Embryonic facial prominence (tissue), 1 donor: ENCODE measurements around the gene AK2.

Source experiments
- DNase-seq: peaks from one replicate; pipeline ENCODE4 v3.0.0-alpha.2; 2016; ENCODE audit errors: extremely low spot score

AK2 gene

GRCh38 chr1:33022650-33023200 is 14.0 kb downstream of the AK2 start:
- no peak for DNase-seq

GRCh38 chr1:33021567-33022431 is 14.9 kb downstream of the AK2 start:
- DNase-seq: no peak

- DNase-seq: no peak
Observed at GRCh38 chr1:33018112-33018511, 18.6 kb downstream of the AK2 start.

GRCh38 chr1:33017175-33017574 is 19.5 kb downstream of the AK2 start:
- DNase-seq: no peak

DNA sequence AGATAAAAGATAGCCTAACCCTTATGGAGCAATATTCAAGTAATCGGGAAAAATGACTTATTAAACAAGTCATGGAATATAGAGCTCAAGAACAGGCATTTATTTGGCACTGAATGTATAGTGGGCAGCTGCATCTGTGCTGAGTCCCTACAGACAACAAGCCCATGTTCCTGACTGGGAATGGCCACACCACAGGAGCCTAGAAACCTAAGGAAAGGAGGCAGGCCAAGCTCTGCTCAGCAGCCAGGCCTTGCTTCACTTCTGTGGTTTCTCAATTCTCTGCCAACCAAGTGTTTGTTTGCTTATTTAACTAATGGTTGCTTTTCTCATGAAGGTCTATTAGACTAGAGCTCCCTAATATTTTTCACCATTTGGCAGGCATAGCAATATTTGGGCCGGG is 21.5 kb downstream of the AK2 start:
- DNase-seq: no peak

GRCh38 chr1:33014464-33015163 is 22.1 kb downstream of the AK2 start:
- DNase-seq: no peak

GRCh38 chr1:33013791-33014190 is 22.9 kb downstream of the AK2 start:
- no peak for DNase-seq

GRCh38 chr1:33012165-33012564 is 24.5 kb downstream of the AK2 start:
- no peak for DNase-seq

DNA sequence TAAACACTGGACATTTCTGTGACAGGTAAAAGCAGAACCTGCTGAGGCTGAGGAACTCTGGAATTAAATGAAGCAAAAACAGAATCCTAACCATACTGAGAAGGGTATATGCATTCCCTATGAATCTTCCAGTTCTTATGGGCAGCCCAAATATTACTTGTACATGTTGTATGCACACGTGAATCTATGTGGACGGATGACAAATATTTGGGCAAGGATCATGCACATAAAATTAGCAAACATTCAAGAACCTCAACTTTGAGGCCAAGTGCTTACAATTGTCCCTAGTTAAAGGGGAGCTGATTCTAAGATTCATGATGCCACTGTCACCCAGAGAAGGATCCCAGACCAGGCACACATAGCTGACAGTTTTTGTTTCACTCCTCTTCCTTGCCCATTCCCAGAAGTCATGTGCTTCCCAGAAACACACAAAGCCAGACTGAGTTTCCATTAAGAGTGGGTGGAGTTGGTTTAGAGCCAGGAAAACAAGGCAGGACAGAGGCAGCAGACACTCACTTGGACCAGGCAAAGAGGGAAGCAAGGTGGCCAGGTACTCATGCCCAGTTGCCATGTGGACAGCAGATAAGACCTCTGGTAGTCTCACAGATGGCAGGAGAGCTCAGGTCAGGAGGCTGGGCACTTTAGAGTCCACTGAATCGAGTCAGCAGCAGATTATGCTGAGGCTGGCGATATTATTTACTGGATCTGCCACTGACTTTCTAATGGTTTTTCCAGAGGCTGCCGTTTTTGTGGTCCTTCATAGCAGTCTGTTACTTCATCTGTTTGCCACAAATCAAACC is 25.6 kb downstream of the AK2 start:
- DNase-seq: no peak

DNA sequence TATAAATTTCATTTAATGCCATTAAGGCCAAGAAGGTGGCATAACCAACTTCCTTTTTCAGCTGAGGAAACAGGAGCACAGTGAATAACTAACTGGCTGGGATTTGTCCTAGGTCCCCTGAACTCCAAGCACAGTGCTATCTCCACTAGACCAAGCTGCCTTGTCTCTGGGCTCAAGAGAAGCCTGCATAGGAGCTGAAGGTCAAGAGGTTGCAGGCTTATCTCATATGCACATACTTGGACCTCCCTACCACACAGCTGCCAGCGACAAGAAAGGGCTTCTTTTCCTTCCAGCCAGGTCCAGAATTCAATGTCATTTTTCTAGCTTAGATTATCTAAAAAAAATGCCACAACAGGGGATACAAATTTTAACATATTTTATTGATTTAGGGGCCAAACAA is 27.1 kb downstream of the AK2 start:
- DNase-seq: no peak

DNA sequence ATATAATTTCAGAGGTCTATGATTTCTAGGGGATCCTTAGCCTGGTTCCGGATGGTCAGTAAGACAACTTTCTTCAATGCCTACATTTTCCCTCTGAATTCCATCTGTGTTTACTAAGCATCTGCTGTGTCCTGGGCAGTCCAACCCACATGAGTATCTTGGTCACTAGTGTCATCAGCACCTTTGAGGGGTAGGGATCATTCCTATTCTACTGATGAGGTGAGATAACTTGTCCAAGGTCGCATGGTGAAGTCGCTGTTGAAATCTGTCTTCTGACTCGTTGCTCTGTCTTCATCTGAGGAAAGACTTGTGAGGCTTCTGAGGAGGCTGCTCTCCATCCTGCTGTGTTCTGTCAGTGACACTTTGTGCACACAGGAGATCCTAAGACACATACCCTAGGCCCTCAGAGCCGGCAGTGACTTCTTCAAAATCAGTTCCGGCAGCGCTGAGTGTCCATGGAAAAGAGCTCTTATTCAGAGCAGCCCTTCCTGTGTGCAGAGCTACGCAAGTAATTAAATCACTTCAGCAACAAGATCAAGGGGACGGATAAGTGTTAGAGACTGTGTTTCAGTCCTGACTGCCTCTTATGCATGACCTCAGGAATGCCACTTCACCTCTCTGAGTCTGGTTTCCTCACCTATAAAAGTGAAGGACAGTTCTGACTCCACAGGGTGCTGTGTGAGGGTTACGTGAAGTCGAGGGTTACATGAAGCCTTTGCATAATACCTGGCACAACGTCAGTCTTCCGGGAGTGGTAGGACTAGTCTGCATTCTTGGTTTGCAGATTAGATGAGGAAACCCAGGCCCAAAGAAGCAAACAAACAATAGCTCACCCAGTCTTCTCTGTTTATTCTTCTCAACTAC is 28.4 kb downstream of the AK2 start:
- DNase-seq: no peak

GRCh38 chr1:33007190-33008050 is 29.3 kb downstream of the AK2 start:
- no peak for DNase-seq

DNA sequence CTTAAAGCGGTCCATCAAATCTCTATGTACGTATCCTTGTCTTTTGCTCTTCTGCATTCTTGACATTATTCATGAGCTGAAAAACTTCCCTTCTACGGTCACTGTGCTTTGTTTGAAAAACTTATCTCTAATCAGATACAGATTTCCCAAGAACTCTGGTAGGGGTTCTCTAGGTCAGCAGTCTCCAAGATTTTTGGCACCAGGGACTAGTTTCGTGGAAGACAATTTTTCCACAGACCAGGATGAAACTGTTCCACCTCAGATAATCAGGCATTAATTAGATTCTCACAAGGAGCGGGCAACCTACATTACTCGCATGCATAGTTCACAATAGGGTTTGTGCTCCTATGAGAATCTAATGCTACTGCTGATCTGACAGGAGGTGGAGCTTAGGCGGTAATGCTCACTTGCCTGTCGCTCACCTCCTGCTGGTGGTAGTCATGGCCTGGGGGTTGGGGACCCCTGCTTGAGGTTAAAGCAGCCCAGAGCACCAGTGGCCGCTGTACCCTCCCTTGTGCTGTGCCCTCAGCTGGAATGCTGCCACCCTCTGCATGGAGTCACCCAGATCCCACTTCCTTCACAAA is 30.8 kb downstream of the AK2 start:
- DNase-seq: no peak

- DNase-seq: no peak
Observed at GRCh38 chr1:33005117-33005837, 31.4 kb downstream of the AK2 start.

DNA sequence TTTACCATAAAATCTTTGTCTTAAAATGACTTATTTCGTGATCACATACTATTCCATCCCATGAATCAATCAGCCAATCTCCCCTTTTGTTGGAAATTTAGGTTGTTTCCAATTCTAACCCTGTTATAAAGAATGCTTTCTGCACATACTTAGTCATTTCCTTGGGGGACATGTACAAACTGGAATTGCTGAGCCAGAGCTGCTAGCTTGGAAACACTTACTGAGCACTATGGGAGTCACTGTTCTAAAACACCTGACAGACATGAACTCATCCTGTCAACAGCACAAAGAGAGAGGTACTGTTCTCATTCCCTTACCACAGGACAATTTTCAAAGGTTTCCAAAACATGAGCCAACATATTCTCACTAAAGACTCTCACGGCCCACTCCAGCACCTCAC is 32.1 kb downstream of the AK2 start:
- no peak for DNase-seq

- DNase-seq: no peak
Observed at GRCh38 chr1:33003657-33004056, 33.0 kb downstream of the AK2 start.

DNA sequence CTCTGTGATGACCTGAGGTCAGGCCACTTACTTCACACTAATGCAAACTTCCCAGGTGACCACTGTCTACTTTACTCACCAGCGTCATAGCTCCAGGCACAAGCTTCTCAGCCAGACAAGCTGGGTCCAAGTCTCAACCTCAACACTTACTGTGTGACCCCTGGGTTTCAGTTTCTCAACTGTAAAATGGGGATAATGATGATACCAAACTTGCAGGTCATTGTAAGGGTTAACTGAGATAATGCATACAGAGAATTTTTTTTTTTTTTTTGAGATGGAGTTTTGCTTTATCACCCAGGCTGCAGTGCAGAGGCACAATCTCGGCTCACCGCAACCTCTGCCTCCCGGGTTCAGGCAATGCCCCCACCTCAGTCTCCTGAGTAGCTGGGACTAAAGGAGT is 34.7 kb downstream of the AK2 start:
- no peak for DNase-seq

GRCh38 chr1:33001282-33001681 is 35.4 kb downstream of the AK2 start:
- no peak for DNase-seq

DNA sequence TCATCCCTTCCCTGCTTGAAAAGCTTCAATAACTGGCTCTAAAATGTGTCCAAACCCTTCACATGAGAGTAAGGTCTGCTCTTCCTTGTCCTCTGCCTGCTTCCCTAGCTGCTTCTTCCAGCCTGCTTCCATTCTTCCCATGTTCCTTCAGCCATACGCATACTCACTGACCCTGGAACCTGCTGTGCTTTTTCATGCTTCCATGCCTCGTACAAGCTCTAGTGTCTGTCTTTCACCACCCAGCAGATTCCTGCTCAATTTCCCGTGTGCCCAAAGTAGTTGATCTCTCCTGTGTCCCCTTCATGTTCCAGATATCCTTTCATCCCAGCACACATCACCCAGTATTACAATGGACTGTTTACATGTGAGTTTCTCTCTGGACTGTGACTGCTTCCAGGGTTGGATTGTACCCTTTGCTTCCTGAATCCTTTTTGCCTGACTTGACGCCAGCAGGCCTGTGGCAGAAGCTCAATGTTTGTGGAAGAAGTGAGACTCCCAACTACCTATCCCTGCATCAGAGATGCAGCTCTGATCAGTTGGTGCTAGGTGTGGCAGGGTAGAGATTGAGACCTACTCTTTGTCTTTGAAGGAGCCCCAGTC is 36.2 kb downstream of the AK2 start:
- no peak for DNase-seq
